ENCODE results near the gene C5orf47. TPM values are rescaled to one million over a fixed set of nuclear protein-coding genes. Genes with fewer than 3 reads are reported as not detected.

Gene C5orf47
- total RNA-seq, 4 donors from 2014 or later, result not detected

GRCh38 chr5:173972607-173972924, 16.4 kb upstream of the C5orf47 start:
- peak overlapping the region in 1 of 4 donors; percentile 55 for H3K27ac ChIP-seq

GRCh38 chr5:173972925-173973615, 15.9 kb upstream of the C5orf47 start:
- peak overlapping the region in 1 of 4 donors; percentile 55 for H3K27ac ChIP-seq
- 0 to 7% methylated on average over 7 to 18 of the region's 30 CpGs for WGBS, 2 donors (ENCODE audit: low coverage in 1 of 2)

More at GRCh38 chr5:173972607-173972924, 16.4 kb upstream of the C5orf47 start:
- peak overlapping the region in 1 of 2 donors; percentile 50 for H3K4me3 ChIP-seq
- no peak for TF ChIP-seq POLR2A (IDR thresholded peaks at IDR 0.05)
- no peak for TF ChIP-seq EP300 (IDR thresholded peaks at IDR 0.05)
- TF ChIP-seq, protein P1, sequence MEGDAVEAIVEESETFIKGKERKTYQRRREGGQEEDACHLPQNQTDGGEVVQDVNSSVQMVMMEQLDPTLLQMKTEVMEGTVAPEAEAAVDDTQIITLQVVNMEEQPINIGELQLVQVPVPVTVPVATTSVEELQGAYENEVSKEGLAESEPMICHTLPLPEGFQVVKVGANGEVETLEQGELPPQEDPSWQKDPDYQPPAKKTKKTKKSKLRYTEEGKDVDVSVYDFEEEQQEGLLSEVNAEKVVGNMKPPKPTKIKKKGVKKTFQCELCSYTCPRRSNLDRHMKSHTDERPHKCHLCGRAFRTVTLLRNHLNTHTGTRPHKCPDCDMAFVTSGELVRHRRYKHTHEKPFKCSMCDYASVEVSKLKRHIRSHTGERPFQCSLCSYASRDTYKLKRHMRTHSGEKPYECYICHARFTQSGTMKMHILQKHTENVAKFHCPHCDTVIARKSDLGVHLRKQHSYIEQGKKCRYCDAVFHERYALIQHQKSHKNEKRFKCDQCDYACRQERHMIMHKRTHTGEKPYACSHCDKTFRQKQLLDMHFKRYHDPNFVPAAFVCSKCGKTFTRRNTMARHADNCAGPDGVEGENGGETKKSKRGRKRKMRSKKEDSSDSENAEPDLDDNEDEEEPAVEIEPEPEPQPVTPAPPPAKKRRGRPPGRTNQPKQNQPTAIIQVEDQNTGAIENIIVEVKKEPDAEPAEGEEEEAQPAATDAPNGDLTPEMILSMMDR (IDR thresholded peaks at IDR 0.05), result no peak
- no peak for TF ChIP-seq POLR2AphosphoS5 (IDR thresholded peaks at IDR 0.05)
- WGBS, 2 donors (ENCODE audit: low coverage in 1 of 2), result 0 to 54% methylated on average over 1 to 6 of the region's 6 CpGs
- ATAC-seq, result no peak
- no peaks in the 10 kb centered on the region for H3K36me3 ChIP-seq
- H3K4me1 ChIP-seq, result peaks cover 0 to 15% (median 7%) of the 10 kb centered on the region in 3 donors
- H3K27me3 ChIP-seq, result no peaks in the 10 kb centered on the region
- no peaks in the 10 kb centered on the region for H3K9me3 ChIP-seq

DNA sequence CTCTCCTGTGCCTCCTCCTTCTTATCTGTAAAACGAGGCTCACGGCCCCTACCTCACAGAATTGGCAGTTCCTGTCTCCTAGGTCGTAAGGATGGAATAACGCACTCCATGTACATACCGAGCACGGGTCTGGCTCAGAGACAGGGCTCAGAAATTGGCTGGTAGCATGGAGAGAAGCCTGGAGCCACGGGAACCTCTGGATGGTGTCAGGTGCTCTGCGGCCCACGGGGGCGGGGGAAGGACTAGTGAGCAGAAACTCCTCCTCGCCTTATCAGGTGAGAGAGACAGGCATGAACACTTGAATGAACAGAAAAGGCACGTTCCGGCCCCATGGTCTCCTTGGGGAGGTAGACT, 15.4 kb upstream of the C5orf47 start:
- Histone ChIP-seq H3K27me3 (no peaks in the 10 kb centered on the region), H3K4me3 (peak overlapping the region in 1 of 2 donors; percentile 50), H3K27ac (peak overlapping the region in 1 of 4 donors; percentile 55), H3K9me3 (no peaks in the 10 kb centered on the region), H3K4me1 (peaks cover 0 to 15% (median 7%) of the 10 kb centered on the region in 3 donors), H3K36me3 (no peaks in the 10 kb centered on the region)
- peak; percentile 47 for ATAC-seq
- TF ChIP-seq EP300 (IDR thresholded peaks at IDR 0.05), result no peak
- TF ChIP-seq, protein P1 (IDR thresholded peaks at IDR 0.05), result no peak
- no peak for TF ChIP-seq POLR2A (IDR thresholded peaks at IDR 0.05)
- no peak for TF ChIP-seq POLR2AphosphoS5 (IDR thresholded peaks at IDR 0.05)
- WGBS, 2 donors (ENCODE audit: low coverage in 1 of 2), result 23 to 35% methylated on average over 4 to 6 of the region's 13 CpGs

More at GRCh38 chr5:173972925-173973615, 15.9 kb upstream of the C5orf47 start:
- Histone ChIP-seq H3K4me1 (peaks cover 0 to 15% (median 7%) of the 10 kb centered on the region in 3 donors), H3K27me3 (no peaks in the 10 kb centered on the region), H3K36me3 (no peaks in the 10 kb centered on the region), H3K4me3 (peak overlapping the region; percentile 24 to 50), H3K9me3 (no peaks in the 10 kb centered on the region)
- ATAC-seq, result peak; percentile 83
- TF ChIP-seq POLR2AphosphoS5 (IDR thresholded peaks at IDR 0.05) (no peak), POLR2A (IDR thresholded peaks at IDR 0.05) (no peak)
- TF ChIP-seq, protein P1 (IDR thresholded peaks at IDR 0.05), result peak; percentile 86 to 97 (median 94)

- H3K27me3 ChIP-seq, result no peaks in the 10 kb centered on the region
- WGBS, 2 donors (ENCODE audit: low coverage in 1 of 2), result 55 to 70% methylated on average over 2 to 4 of the region's 5 CpGs
- TF ChIP-seq EP300 (IDR thresholded peaks at IDR 0.05) (no peak), POLR2AphosphoS5 (IDR thresholded peaks at IDR 0.05) (no peak), POLR2A (IDR thresholded peaks at IDR 0.05) (no peak)
- TF ChIP-seq, protein P1 (IDR thresholded peaks at IDR 0.05), result no peak
- no peak overlapping the region for H3K27ac ChIP-seq
- peaks cover 0 to 15% (median 7%) of the 10 kb centered on the region in 3 donors for H3K4me1 ChIP-seq
- no peaks in the 10 kb centered on the region for H3K36me3 ChIP-seq
- ATAC-seq, result no peak
- no peak overlapping the region for H3K4me3 ChIP-seq
- no peaks in the 10 kb centered on the region for H3K9me3 ChIP-seq
These were observed 14.2 kb upstream of the C5orf47 start for GRCh38 chr5:173974688-173975239.

Data from gastroesophageal sphincter (tissue), 4 donors.